Measurements from ENCODE around the gene ESYT2. TPM values are rescaled to one million over a fixed set of nuclear protein-coding genes. Genes with fewer than 3 reads are reported as not detected.

Gene ESYT2
- total RNA-seq, 1 experiment from 2014 or later = 68.2 TPM

- POLR2A ChIA-PET = no interaction called here
- H3K36me3 ChIP-seq (ENCODE audit: control insufficient read depth in 1 of 2, insufficient read depth in 2 of 2, low read length in 2 of 2) = peaks cover 9 to 24% of the 10 kb centered on the region in 2 experiments; a peak in 3 of 4 replicates
- intact Hi-C loops (cut with micrococcal nuclease) = no loop called here
These were observed 93.4 kb downstream of the ESYT2 start for GRCh38 chr7:158735935-158736334.

More at GRCh38 chr7:158735935-158736334, 93.4 kb downstream of the ESYT2 start:
- Histone ChIP-seq H4K20me1 (ENCODE audit: insufficient read depth) (no peaks in the 10 kb centered on the region), H3K4me1 (ENCODE audit: control insufficient read depth in 1 of 2, insufficient read depth in 2 of 2, low read length in 2 of 2) (no peaks in the 10 kb centered on the region), H3K4me3 (replicated peaks in 1 of 2; ENCODE audit: low read depth in 1 of 2, low read length in 2 of 2) (no peak overlapping the region), H2AFZ (ENCODE audit: low read depth, low read length, poor library complexity, severe bottlenecking) (no peak overlapping the region), H3K27me3 (ENCODE audit: insufficient read depth, low read length) (no peaks in the 10 kb centered on the region), H3K9me2 (ENCODE audit: insufficient read depth) (no peaks in the 10 kb centered on the region), H3K9me3 (ENCODE audit: control insufficient read depth in 1 of 2, insufficient read depth in 1 of 2, low read depth in 1 of 2, low read length in 2 of 2) (no peaks in the 10 kb centered on the region), H3K27ac (ENCODE audit: low read depth, low read length) (no peak overlapping the region), H3K9ac (ENCODE audit: low read length) (no peak overlapping the region), H3K79me2 (ENCODE audit: insufficient read depth, low read length) (no peaks in the 10 kb centered on the region), H3K4me2 (ENCODE audit: low read length) (no peak overlapping the region)
- no TSS peak for BruUV-seq (replicated peaks)
- TF ChIP-seq POLR2AphosphoS5 (IDR thresholded peaks at IDR 0.05; ENCODE audit: low read depth, low read length) = no peak
- no peak for TF ChIP-seq EGR1 (IDR thresholded peaks at IDR 0.05; ENCODE audit: low read depth)
- TF ChIP-seq EZH2phosphoT487 (IDR thresholded peaks at IDR 0.05; ENCODE audit: borderline replicate concordance) = no peak
- no peak for TF ChIP-seq ZFX (IDR thresholded peaks at IDR 0.05)
- TF ChIP-seq JUND (IDR thresholded peaks at IDR 0.05) = no peak
- TF ChIP-seq YY1 (IDR thresholded peaks at IDR 0.05; ENCODE audit: extremely low read depth, insufficient replicate concordance, low read depth, low read length) = no peak
- TF ChIP-seq CTCF (IDR thresholded peaks at IDR 0.05 in 2 of 3, conservative IDR thresholded peaks at IDR 0.05 in 1 of 3; ENCODE audit: borderline replicate concordance in 1 of 3, insufficient read depth in 1 of 3, low read depth in 2 of 3, low read length in 2 of 3) = no peak
- no peak for TF ChIP-seq RAD21 (IDR thresholded peaks at IDR 0.05; ENCODE audit: low read depth)
- TF ChIP-seq EZH2 (IDR thresholded peaks at IDR 0.05) = no peak
- TF ChIP-seq SRF (IDR thresholded peaks at IDR 0.05; ENCODE audit: low read depth) = no peak
- no peak for TF ChIP-seq ZNF274 (IDR thresholded peaks at IDR 0.05; ENCODE audit: low read depth, low read length)
- TF ChIP-seq SP1 (IDR thresholded peaks at IDR 0.05; ENCODE audit: low read depth) = no peak
- no peak for TF ChIP-seq ELF1 (IDR thresholded peaks at IDR 0.05; ENCODE audit: borderline replicate concordance, low read depth)
- TF ChIP-seq CBX3 (IDR thresholded peaks at IDR 0.05; ENCODE audit: low read depth) = no peak
- TF ChIP-seq SIN3A (IDR thresholded peaks at IDR 0.05; ENCODE audit: low read depth) = no peak
- no peak for TF ChIP-seq ATF3 (IDR thresholded peaks at IDR 0.05)
- TF ChIP-seq ZBTB33 (IDR thresholded peaks at IDR 0.05; ENCODE audit: extremely low read depth, insufficient replicate concordance, low read length) = no peak
- ChIA-PET CTCF (no interaction called here), RAD21 (ENCODE audit: low non-redundant PET in 1 of 2, low total read pairs in 2 of 2, uncharacterized antibody in 2 of 2, unreplicated experiment in 2 of 2) (no interaction called here)
- DNase-seq (ENCODE audit: low read depth, low spot score) (no peak), ATAC-seq (no peak)

Measured in HCT116 (cell line).